Stimulated activated CD4-positive, alpha-beta T cell treated with anti-CD3 and anti-CD28 coated beads, TNF-alpha, amount 100 ng/mL, for 24 hours (primary cell): ENCODE measurements around the gene PTBP3.
"Not testable (repeated sequence)": the region's sequence is repeated elsewhere in the genome, so short reads cannot be mapped to it uniquely, and the experiment has no call there.

Experiments
- DNase-seq, 3 experiments: peaks; one replicate each; pipeline ENCODE4 v3.0.0-alpha.2; 2020; ENCODE audit warnings: low read depth in 3 of 3

Gene PTBP3

GRCh38 chr9:112207451-112207850 is 126.0 kb downstream of the PTBP3 start:
- no peak for DNase-seq

- DNase-seq, result no peak
Observed at GRCh38 chr9:112203536-112203935, 129.9 kb downstream of the PTBP3 start.

DNA sequence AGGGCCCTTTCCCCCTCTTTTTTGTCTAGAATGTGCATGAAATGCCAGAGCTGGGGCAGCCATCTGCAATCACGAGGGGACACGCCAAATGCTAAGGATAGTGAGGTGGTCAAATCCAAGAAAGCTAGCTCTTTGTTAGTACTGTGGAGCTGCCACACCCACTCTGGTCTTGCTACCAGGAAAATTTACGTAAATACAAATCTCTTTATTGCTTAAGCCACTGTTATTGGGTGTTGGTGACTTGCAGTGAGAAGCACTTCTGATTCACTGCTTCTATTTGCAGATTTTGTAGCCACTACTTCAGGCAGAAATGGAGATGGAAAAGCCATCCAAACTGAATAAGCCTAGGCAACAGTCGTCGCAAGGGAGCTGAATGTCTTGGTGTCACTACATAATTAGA is 132.7 kb downstream of the PTBP3 start:
- no peak for DNase-seq

DNA sequence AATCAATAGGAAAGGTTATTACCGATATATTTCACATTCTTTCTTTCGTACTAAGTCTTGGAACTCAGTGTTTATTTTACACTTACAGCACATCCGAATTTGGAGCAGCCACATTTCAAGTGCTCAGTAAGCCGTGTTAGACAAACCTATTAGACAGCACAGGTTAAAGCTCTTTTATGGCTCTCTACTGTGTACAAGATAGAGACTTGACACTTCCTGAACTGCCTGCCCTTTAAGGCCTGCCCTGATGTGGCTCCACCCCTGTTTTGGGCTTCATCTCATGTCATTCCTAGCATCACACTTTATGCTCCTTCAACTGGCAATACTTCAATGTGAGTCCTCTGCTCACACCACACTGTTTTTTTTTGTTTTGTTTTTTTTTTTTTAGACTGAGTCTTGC is 134.8 kb downstream of the PTBP3 start:
- DNase-seq, result no peak

DNA sequence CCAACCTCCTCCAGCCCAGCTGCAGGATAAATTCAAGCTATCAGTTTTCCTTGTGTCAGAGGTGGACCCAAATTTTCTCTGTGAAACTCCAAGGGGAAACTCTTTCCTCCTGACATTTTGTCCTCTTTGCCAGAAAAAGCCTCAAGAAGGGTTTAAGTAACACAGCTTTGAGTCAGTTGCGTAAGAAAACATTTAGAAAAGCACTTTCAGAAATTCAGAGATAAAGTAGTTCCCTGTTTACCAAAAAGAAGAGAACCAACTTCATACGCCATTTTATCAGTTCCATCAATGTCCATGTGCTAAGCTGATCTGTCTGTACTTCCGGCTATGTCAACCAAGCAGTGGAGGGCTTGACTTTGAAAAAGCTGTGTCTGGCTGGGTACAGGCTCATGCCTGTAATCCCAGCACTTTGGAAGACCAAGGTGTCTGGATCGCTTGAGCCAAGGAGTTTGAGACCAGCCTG is 138.4 kb downstream of the PTBP3 start:
- DNase-seq, result no peak

DNA sequence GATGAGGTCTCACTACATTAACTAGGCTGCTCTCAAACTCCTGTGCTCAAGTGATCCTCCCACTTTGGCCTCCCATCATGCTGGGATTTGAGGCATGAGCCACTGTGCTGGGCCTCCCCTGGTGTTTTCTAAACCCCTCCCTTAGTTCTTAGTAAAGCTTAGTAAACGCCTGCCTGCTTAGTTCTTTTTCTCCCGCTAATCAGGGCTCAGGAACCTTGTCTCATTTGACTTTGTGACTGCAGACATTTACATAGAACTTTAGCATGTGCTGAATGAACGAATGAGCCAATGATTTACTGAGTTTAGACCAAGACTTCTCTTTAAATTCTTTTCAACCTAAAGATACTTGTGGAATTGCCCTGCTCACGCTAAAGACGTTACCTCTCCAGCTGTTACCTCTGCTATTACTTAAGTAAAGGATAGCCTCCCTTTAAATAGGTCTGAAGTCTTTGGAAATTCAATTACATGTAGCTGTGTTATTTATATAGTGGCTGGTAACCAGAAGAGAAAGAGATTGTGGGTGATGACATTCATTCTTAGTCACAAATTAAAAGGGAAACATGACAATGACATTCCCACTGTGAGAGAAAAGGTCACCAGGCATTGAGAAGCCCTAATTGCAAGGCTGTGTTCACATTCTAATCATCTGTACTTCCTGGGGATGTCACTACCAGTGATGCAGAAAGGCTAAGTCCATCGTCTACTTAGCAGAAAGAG is 139.7 kb downstream of the PTBP3 start:
- no peak for DNase-seq

DNA sequence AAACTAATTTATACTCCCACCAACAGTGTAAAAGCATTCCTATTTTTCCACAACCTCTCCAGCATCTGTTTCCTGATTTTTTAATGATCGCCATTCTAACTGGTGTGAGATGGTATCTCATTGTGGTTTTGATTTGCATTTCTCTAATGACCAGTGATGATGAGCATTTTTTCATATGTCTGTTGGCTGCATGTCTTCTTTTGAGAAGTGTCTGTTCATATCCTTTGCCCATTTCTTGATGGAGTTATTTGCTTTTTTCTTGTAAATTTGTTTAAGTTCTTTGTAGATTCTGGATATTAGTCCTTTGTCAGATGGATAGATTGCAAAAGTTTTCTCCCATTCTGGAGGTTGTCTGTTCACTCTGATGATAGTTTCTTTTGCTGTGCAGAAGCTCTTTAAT is 143.1 kb downstream of the PTBP3 start:
- DNase-seq, result not testable (repeated sequence)

- no peak for DNase-seq
Observed at GRCh38 chr9:112188884-112189283, 144.5 kb downstream of the PTBP3 start.

DNA sequence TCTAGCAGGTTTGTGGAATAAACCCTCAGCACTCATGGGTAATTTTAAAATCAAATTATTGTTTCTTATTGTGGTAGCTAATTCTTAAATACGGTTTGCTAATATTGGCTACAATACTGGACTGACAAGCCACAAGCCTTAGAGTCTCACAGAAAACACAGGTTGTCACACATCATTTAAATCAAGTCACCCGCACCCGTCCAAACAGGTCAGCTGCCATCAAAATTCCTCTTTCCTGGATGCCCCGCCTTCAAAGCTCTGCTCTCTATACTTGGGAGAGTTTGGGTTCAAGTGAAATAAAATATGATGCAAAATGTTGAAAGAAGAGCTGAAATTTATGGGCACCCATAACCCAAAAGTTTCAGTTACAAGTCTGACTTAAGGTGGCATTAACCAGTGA is 146.0 kb downstream of the PTBP3 start:
- no peak for DNase-seq

DNA sequence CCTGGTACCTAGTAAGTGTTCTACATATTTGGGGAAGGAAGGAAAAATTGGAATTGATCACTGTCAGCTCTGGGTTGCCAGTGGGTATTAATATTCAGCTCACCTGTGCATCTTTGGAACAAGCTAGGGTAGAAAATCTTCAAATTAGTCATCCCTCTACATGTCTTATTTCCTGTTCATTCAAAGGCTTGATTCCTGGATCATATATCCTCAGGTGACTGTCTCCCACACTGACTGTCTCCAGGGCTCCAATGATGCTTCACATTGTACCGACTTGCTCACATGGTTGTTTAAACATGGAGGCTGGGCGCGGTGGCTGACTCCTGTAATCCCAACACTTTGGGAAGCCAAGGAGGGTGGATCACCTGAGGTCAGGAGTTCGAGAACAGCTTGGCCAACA is 146.7 kb downstream of the PTBP3 start:
- DNase-seq, result no peak

DNA sequence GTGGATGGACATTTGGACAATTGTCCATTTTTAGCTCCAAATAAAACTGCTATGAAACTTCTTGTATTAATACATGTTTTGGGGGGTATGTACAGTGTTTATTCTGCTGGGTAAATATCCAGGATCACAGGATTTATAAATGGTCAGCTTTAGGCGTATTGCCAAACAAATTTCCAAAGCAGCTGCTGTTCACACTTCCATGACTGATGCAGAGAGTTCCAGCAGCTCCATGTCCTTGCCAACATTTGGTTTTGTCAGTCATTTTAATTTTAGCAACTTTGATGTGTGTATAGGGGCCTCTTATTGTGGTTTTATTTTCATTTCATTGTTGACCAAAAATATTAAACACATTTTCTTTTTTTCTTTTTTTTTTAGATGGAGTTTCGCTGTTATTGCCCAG is 148.5 kb downstream of the PTBP3 start:
- DNase-seq, result no peak

DNA sequence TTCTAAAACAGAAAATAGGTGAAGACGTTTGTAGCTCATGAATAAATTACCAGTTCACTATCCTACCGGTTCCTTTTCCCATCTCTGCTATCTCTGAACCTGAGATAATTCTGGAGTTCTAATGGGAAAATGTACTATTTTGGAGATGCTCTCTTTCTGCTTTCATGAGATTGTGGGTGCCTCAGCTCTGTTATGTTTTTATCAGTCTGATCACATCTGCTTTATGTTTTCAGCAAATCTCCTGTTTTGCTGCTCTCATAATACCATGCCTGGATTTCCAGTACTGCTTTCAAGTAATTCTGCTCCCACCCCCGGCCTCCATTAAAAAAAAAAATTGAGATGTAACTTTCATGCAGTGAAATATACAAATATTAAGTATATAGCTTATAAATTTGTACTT is 149.2 kb downstream of the PTBP3 start:
- DNase-seq, result no peak

DNA sequence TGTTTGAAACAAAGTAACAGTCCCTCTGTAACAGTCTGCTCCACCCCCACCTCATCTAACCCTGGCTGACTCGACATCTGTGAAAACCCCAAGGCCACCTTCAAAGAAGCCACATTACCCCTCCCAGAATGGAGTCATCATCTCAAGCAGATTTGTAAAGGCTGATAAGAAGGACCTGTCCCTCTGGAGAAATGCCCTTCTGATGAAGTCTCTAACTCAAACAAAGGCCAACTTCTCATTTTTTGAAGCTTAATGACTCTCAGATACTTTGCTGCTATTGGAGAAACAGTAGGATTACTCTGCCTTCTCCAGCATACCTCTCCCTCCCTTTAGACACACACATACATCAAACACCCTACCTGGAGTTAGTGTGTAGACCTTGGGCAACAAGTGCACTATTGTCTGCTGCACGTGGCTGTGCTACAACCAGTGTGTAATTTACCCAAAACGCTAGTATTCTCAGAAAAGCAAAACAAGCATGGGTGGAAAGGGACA is 153.0 kb downstream of the PTBP3 start:
- peak in 1 of 3 experiments; percentile 40 for DNase-seq

DNA sequence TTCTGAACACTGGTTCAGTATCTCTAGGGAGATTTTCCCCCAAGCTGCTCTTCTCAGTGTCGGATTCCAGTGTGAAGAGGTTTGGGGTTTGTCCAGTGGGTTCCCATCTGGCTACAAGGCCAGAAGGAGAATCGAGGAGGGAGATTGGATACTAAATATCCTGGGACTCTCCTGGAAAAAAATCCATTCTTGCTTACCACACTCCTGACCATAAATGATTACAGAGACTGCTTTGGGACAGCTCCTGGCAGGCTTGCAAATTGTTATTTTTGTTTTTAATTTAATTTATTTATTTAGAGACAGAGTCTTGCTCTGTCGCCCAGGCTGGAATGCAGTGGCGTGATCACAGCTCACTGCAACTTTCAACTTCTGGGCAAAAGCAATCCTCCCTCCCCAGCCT is 153.6 kb downstream of the PTBP3 start:
- DNase-seq, result no peak

DNA sequence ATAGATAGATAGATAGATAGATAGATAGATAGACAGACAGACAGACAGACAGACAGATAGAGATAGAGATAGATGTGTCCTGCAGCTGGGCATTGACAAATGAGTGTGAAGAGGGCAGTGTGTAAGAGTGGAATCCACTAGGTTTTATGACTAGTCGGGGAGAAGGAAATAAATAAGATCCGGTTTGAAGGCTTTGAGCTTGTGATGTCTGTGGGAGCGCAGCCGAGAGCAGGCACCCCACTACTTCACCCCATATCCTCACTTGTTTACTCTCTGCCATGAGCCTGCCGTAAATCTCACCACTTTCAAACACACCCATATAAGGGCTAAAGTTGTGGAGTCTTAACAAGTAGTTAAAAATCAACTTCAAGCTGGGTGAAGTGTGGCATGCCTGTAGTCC is 156.9 kb downstream of the PTBP3 start:
- no peak for DNase-seq

DNA sequence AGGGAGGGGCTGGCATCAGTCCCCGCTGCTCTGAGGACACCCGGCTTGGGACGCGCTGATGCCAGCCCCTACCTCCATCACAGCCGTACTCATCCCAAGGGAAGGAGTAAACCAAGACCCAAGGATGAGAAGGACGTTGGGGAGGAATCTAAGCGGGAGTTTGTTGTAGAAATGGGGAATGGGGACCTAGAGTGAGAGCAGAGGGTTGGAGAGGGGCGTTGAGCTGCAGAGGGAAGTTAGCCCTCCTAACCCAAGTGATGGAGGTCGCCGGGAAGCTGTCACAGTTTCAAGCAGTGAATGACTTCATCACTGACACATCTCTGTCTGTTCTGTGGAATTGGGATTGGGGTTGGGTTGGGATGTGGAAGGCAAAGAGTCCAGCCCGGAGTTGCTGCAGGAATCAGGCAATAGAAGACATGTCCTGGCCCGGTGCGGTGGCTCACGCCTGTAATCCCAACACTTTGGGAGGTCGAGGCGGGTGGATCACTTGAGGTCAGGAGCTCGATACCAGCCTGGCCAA is 157.6 kb downstream of the PTBP3 start:
- DNase-seq, result no peak

DNA sequence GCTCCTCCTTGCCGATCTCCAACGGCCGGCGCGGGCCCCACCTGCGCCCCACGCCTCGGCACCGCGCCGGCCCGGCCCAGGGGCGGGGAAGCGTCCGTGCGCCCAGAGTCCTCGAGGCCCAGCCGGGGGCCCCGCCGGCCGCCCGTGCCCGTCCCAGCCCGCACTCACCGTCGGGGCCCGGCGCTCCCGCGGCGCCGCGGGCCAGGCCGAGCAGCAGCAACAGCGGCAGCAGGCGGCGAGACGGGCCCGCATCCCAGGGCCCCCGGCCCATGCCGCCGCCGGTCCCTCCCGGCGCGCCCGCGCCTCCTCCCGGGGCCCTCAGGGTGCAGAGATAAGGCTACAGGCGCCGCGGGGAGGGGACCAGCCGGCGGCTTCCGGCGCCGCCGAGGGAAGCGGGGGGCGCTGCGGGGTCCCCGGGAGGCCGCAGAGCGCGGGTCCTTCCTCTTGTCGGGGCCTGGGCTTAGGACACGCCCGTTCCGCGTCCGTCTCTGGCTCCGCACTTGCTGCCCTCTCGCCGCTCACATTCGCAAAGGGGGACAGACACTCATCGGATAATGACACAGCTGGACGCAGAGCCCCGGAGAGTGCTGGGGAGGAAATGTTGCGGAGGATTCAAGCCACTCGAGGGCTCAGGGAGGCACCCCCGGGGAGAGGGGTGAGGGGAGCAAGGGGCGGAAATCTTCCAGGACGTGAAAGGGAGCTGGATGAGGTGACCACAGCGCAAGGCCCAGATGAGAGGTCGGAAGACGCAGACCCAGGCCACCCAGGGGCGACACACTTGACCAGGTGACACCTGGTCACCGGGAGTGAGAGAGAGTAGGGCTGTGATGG is 158.2 kb downstream of the PTBP3 start, which contains the start of gene SUSD1:
SUSD1 (minus strand) TSS at position 333 of the 831 bp plus-strand sequence; CDS start at position 271, 62 bp downstream.
- DNase-seq, result no peak

DNA sequence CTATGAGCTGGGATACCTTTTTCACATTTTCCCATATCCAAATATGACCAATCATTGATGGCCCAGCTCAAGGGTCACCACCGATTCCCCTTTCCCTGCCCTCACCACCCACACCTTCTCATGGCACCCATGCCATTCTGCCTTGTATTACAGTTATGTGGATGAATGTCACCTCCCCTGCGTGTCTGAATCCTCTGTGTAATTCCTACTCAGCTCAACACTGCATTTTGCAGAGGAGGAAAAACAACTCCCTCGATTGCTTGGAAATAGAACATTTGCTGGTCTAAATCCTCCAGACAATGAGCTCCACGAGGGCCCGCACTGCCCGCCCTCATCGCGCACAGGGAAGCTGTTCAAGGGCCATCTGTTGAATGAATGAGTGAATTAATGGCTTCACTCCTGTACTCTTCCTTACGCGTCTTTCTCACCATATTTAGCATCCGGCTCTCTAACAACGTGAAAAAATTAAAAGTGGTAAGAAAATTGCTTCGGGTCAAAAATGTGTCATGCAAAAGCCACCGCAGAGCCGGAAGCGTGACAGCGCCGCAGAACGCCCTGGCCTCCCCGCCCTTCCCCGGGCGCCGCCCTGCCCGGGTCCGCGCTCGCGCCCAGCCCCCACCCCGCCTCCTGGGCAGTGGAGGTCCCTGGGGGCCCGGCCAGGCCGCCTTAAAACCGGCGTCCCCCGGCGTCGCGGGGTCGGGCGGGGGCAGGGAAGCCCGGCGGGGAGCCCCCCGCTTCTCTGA is 159.0 kb downstream of the PTBP3 start:
- peak; percentile 40 to 76 (median 44) for DNase-seq

- no peak for DNase-seq
Observed at GRCh38 chr9:112173489-112174221, 159.8 kb downstream of the PTBP3 start.

DNA sequence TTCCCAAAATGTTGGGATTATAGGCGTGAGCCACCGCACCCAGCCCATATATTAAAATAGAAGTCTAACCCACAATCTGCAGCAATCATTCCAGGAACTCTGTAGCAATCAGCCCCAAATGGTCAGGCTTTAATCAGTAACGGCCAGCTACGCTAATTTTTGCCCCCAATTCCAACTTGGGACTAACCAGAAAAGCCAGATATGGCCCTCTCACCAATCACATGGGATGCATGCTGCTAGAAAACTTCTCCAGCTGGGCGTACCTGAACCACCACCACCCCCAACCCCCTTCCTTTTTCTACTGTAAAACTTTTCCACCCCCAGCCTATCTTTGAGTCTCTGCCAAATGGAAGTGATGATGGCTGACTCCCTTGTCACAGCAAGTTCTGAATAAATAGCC is 162.5 kb downstream of the PTBP3 start:
- no peak for DNase-seq

DNA sequence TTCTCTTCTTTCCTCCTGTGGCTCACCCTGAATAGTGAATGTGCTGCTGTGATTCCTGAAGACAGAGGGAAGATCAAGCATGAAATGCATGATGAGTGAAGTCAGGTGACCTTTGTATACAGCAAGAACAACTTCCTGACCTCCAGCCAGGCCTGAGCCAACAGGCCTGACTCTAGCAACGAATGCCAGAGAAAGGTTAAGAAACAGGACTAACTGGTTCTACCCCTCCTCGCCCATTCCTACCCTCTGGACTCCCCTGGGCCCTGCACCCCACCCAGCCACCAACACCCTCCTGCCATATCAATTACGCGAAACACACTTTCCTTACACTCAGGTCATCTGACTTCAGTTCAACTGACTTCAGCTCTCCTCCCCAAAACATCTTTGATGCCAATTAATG is 163.2 kb downstream of the PTBP3 start:
- DNase-seq, result no peak
